ENCODE measurements around the gene CNPY4. TPM values are rescaled to one million over a fixed set of nuclear protein-coding genes. Genes with fewer than 3 reads are reported as not detected.

CNPY4 gene
- total RNA-seq, 2 experiments from 2014 or later, result 31.3 to 32.5 TPM

DNA sequence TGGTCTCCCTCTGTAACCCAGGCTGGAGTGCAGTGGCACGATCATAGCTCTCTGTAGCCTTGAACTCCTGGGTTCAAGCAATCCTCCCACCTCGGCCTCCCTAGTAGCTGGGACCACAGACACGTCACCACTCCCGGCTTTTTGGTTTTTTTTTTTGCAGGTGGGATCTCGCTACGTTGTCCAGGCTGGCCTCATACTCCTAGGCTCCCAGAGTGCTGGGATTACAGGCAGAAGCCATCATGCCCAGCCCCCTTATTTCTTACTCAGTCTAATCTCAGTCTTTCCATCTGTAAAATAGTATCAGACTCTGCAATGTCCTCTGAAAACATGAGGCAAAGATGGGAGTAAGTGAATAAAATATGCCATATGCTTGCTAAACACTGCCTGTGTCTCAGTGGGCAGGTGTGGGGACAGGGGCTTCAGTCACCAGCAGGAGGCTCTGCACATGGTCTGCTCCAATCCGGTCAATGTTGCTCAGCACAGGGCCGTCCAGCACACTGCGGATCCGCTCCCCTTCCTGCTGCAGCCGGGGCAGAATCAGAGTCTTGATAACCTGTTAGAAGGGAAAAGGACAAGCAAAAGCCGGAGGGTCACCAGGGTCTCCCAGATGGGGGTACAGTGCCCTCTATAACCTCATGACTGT, 9.8 kb upstream of the CNPY4 start:
- POLR2A ChIA-PET, result no interaction called here
- DNase-seq, result no peak
- Mint-ChIP-seq H3K27me3 (no peaks in the 10 kb centered on the region), H3K36me3 (ENCODE audit: low read depth) (peaks cover 56% of the 10 kb centered on the region), H3K9me3 (no peaks in the 10 kb centered on the region), H3K27ac (no peak overlapping the region), H3K4me3 (no peak overlapping the region), H3K4me1 (no peaks in the 10 kb centered on the region)
- CTCF ChIA-PET, result no interaction called here

DNA sequence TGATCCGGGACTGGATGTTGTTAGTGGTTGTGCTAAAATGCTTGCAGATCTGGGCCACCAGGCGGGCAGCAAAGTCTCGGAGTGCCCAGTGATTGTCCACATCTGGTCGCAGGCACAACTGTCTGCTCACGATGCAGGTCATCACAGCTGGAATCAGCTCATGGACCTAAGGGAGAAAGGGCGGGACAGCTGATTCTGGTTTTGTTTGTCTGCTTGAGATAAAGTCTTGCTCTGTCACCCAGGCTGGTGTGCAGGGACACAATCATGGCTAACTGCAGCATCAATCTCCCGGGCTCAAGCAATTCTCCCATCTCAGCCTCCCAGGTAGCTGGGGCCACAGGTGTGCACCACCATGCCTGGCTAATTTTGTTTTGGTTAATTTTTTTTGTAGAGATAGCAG, 8.3 kb upstream of the CNPY4 start:
- ChIA-PET POLR2A (interaction anchor here (1.4 to 5.3 kb wide), 2 partner anchors 9 to 10 kb away, joined by 3 to 32 read pairs; partner anchors contain the start of genes AP4M1 and MCM7), CTCF (interaction anchor here (0.5 to 2.6 kb wide), 2 partner anchors 15 to 22 kb away, joined by 3 to 7 read pairs; no protein-coding TSS in a partner anchor)
- Mint-ChIP-seq H3K4me3 (no peak overlapping the region), H3K27me3 (no peaks in the 10 kb centered on the region), H3K27ac (no peak overlapping the region), H3K36me3 (ENCODE audit: low read depth) (peaks cover 52% of the 10 kb centered on the region), H3K4me1 (no peaks in the 10 kb centered on the region), H3K9me3 (no peaks in the 10 kb centered on the region)
- DNase-seq, result no peak

DNA sequence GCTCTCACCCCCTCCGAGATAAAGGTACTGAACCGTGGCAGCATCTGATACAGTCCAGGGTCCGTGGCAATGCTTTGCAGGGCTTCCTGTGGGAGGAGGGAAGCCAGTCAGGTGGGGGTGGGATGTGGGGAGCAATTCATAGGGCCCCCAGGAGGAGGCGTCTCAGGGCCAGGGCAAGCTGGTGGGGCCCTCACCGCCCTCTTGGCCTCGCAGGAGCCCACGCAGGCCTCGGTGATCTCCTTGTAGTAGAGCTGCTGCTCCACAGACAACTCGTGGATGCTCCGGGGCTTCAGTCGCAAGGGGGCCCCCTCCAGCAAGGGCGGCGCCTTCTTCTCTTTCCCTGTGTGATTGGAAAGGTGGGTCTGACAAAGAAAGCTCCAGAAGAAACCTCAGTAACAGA, 7.5 kb upstream of the CNPY4 start:
- Mint-ChIP-seq H3K4me3 (no peak overlapping the region), H3K36me3 (ENCODE audit: low read depth) (peaks cover 52% of the 10 kb centered on the region), H3K27me3 (no peaks in the 10 kb centered on the region), H3K4me1 (peaks cover 2% of the 10 kb centered on the region), H3K27ac (no peak overlapping the region), H3K9me3 (no peaks in the 10 kb centered on the region)
- ChIA-PET CTCF (interaction anchor here (2.6 kb wide), 1 partner anchor 21 kb away, joined by 7 read pairs; no protein-coding TSS in a partner anchor), POLR2A (interaction anchor here (0.7 to 5.3 kb wide), 3 partner anchors 8 to 17 kb away, joined by 3 to 32 read pairs (median 3); partner anchors contain the start of genes AP4M1 and MCM7)
- no peak for DNase-seq

DNA sequence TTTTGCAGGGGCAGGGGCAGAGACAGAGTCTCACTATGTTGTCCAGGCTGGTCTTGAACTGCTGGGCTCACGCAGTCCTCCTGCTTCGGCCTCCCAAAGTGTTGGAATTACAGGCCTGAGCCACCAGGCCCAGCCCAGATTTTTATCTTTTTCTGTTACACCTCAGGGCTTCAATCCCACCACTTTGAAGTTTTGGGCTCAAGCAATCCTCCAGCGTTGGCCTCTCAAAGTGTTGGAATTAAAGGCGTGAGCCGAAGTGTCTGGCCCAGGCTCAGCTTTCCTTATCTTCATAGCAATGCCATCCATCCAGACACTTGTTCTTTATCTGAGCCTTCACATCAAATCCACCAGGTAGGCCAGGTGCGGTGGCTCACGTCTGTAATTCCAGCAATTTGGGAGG, 4.4 kb upstream of the CNPY4 start:
- peaks cover 13% of the 10 kb centered on the region for H3K4me1 Mint-ChIP-seq
- H3K4me3 Mint-ChIP-seq, result no peak overlapping the region
- no peaks in the 10 kb centered on the region for H3K9me3 Mint-ChIP-seq
- ChIA-PET POLR2A (interaction anchor here (1.3 to 5.3 kb wide), 2 partner anchors 11 to 14 kb away, joined by 6 to 32 read pairs; partner anchors contain the start of genes AP4M1, MBLAC1 and MCM7), CTCF (no interaction called here)
- DNase-seq, result no peak
- H3K27me3 Mint-ChIP-seq, result no peaks in the 10 kb centered on the region
- H3K27ac Mint-ChIP-seq, result no peak overlapping the region
- peaks cover 34% of the 10 kb centered on the region for H3K36me3 Mint-ChIP-seq (ENCODE audit: low read depth)

DNA sequence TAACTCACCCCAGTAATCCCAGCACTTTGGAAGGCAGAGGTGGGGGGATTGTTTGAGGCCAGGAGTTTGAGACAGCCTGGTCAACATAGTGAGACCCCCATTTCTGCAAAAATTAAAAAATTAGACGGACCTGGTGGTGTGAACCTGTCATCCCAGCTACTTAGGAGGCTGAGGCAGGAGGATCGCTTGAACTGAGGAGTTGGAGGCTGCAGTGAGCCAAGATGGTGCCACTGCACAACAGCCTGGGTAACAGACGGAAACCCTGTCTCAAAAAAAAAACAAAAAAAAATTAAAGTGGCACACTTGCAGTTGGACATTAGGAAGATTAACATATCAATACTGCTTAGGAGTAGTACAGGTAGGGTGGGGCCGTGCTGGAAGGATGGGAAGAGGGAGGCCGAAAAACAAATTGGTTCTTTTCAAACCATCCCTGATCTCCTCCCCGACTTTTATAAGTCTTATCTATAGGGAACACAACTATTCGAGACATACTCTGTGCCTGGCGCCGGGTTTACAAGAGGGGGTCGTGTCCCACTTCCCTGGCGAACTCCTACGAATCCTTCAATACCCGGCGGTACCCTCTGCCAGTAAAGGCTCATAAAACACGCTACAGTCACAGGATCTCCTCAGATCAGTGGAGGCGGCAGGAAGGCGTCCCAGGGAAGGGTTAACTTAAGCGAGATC, 904 bp upstream of the CNPY4 start:
- DNase-seq, result no peak
- ChIA-PET POLR2A (interaction anchor here (1.4 kb wide), 1 partner anchor 17 kb away, joined by 5 read pairs; the partner anchor contains the start of genes AP4M1 and MCM7), CTCF (interaction anchor here (0.7 kb wide), 1 partner anchor 69 kb away, joined by 3 read pairs; no protein-coding TSS in a partner anchor)
- peak overlapping the region; percentile 86 for H3K4me3 Mint-ChIP-seq
- peaks cover 29% of the 10 kb centered on the region for H3K4me1 Mint-ChIP-seq
- no peaks in the 10 kb centered on the region for H3K27me3 Mint-ChIP-seq
- peaks cover 24% of the 10 kb centered on the region for H3K36me3 Mint-ChIP-seq (ENCODE audit: low read depth)
- H3K27ac Mint-ChIP-seq, result peak overlapping the region; percentile 82
- H3K9me3 Mint-ChIP-seq, result no peaks in the 10 kb centered on the region

DNA sequence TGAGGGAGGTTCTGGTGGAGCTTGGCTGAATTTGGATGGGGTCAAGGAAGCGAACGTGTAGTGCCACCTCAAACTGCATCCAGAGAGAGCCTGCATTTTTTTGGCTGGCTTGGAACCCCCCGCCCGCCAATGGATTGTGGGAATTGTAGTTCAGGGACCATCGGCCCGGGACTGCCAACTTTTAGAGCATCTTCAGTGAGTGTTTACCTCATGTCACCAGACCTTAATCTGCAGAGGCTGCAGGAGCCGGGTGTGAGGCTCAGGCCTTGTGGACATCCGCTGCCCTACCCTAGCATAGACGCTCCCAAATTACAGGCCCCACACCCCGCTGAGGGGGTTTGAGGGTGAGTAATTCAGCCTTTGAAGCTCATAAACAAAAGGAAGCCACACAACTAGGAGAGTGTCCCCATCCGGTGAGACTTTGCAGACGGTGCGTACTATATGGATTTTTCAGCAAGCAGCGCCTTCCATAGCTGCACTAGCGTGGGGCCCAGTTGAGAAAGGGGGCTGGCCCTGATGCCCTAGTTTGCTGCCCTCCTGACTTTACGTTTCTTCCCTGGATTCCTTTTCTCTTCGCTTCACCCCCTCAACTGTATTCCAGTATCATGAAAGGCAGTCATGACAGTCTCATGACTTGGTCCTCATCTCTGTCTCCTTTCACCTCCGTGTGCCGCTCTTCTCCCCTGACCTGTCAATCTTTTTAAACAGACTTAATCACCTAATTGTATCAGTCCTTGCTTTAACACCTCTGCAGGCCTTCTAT, 717 bp downstream of the CNPY4 start:
- H3K27me3 Mint-ChIP-seq, result no peaks in the 10 kb centered on the region
- peaks cover 39% of the 10 kb centered on the region for H3K4me1 Mint-ChIP-seq
- H3K4me3 Mint-ChIP-seq, result peak overlapping the region; percentile 86
- CTCF ChIA-PET, result interaction anchor here (0.6 to 2.4 kb wide), 3 partner anchors 10 to 18 kb away, joined by 3 to 15 read pairs (median 11); partner anchors contain the start of genes AP4M1 and MCM7
- H3K36me3 Mint-ChIP-seq (ENCODE audit: low read depth), result peaks cover 33% of the 10 kb centered on the region
- POLR2A ChIA-PET, result interaction anchor here (0.6 to 2.2 kb wide), 12 partner anchors 9 to 754 kb away, joined by 3 to 56 read pairs (median 4); partner anchors contain the start of genes AP4M1, LAMTOR4, MCM7 and SRRT
- peak; percentile 80 for DNase-seq
- no peaks in the 10 kb centered on the region for H3K9me3 Mint-ChIP-seq
- H3K27ac Mint-ChIP-seq, result peak overlapping the region; percentile 82

DNA sequence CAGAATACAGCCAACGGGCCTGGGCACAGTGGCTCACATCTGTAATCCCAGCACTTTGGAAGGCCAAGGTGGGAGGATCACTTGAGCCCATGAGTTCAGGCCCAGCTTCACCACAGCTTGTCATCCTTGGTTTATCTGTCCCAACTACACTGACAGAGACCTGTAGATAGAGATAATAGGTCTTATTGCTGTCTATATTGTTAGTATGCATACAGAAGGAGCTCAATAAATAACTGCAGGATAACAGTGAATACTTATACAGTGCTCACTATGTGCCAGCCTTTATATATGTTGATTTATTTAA, 1.3 kb downstream of the CNPY4 start:
- H3K27me3 Mint-ChIP-seq, result no peaks in the 10 kb centered on the region
- H3K36me3 Mint-ChIP-seq (ENCODE audit: low read depth), result peaks cover 37% of the 10 kb centered on the region
- POLR2A ChIA-PET, result interaction anchor here (0.6 to 2.2 kb wide), 11 partner anchors 8 to 754 kb away, joined by 3 to 56 read pairs (median 4); partner anchors contain the start of genes AP4M1, LAMTOR4, MCM7 and SRRT

DNA sequence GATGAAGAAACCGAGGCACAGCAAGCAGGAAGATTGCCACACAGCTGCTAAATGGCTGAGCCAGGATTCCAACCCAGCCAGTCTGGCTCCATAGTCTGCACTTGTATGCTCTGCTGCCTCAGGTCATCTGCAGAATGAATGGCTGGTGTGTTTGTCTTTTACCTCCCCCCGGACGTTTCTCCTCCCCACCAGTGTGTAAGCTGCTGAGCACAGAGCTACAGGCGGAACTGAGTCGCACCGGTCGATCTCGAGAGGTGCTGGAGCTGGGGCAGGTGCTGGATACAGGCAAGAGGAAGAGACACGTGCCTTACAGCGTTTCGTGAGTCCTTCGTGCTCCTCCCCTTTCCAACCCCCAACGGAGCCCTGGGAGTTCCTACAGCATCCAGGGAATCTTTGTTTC, 2.6 kb downstream of the CNPY4 start:
- peaks cover 36% of the 10 kb centered on the region for H3K36me3 Mint-ChIP-seq (ENCODE audit: low read depth)
- no peak for DNase-seq
- ChIA-PET CTCF (no interaction called here), POLR2A (interaction anchor here (5.8 kb wide), 1 partner anchor 21 kb away, joined by 81 read pairs; the partner anchor contains the start of genes AP4M1 and MCM7)
- H3K27me3 Mint-ChIP-seq, result no peaks in the 10 kb centered on the region
- H3K27ac Mint-ChIP-seq, result no peak overlapping the region
- H3K4me1 Mint-ChIP-seq, result peaks cover 45% of the 10 kb centered on the region
- H3K4me3 Mint-ChIP-seq, result no peak overlapping the region
- no peaks in the 10 kb centered on the region for H3K9me3 Mint-ChIP-seq

More for the DNA sequence above, 1.3 kb downstream of the CNPY4 start:
- H3K9me3 Mint-ChIP-seq, result no peaks in the 10 kb centered on the region
- CTCF ChIA-PET, result interaction anchor here (0.6 to 2.4 kb wide), 3 partner anchors 9 to 19 kb away, joined by 3 to 15 read pairs (median 11); partner anchors contain the start of genes AP4M1 and MCM7
- H3K27ac Mint-ChIP-seq, result peak overlapping the region; percentile 82
- peak overlapping the region; percentile 86 for H3K4me3 Mint-ChIP-seq
- peaks cover 44% of the 10 kb centered on the region for H3K4me1 Mint-ChIP-seq
- no peak for DNase-seq

DNA sequence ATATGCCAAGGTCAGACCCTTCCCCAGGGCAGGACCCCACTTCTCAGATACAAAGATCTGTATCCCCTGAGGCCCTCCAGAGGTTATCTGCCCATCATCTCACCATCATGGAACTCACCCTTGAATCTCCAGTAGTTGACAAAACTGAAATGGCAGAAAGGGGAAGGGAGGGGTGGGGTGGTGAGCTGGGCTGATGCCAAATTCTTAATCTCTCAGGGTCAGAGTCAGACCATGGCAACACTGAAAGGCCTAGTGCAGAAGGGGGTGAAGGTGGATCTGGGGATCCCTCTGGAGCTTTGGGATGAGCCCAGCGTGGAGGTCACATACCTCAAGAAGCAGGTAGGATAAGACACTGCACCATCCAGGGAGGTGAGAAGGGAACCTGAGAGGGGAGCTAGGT, 3.1 kb downstream of the CNPY4 start:
- H3K4me1 Mint-ChIP-seq, result peaks cover 45% of the 10 kb centered on the region
- CTCF ChIA-PET, result no interaction called here

DNA sequence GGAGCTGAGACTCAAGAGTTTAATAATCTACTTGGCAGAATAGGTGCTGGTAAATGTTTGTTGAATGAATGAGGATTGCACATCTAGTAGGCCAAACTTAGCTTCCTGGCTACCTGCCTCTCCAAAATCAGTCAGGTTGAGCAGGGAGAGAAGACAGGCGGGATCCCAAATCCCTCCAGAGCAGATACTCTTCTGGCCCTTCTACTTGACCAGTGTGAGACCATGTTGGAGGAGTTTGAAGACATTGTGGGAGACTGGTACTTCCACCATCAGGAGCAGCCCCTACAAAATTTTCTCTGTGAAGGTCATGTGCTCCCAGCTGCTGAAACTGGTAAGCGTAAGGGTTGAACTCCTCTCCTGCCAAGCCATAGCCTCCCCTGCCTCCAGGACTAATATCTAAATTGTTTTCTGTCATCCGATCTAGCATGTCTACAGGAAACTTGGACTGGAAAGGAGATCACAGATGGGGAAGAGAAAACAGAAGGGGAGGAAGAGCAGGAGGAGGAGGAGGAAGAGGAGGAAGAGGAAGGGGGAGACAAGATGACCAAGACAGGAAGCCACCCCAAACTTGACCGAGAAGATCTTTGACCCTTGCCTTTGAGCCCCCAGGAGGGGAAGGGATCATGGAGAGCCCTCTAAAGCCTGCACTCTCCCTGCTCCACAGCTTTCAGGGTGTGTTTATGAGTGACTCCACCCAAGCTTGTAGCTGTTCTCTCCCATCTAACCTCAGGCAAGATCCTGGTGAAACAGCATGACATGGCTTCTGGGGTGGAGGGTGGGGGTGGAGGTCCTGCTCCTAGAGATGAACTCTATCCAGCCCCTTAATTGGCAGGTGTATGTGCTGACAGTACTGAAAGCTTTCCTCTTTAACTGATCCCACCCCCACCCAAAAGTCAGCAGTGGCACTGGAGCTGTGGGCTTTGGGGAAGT, 5.1 kb downstream of the CNPY4 start:
- Mint-ChIP-seq H3K4me1 (peaks cover 42% of the 10 kb centered on the region), H3K27ac (peak overlapping the region; percentile 31), H3K9me3 (no peaks in the 10 kb centered on the region), H3K27me3 (no peaks in the 10 kb centered on the region), H3K36me3 (ENCODE audit: low read depth) (peaks cover 32% of the 10 kb centered on the region), H3K4me3 (peak overlapping the region; percentile 17)
- ChIA-PET CTCF (interaction anchor here (0.7 to 2.1 kb wide), 2 partner anchors 24 to 127 kb away, joined by 5 read pairs; partner anchors contain the start of gene LAMTOR4), POLR2A (interaction anchor here (0.9 to 5.8 kb wide), 6 partner anchors 19 to 220 kb away, joined by 3 to 81 read pairs (median 5); partner anchors contain the start of genes AP4M1, MCM7, PVRIG and ZKSCAN1)
- DNase-seq, result no peak

More for the DNA sequence above, 3.1 kb downstream of the CNPY4 start:
- Mint-ChIP-seq H3K4me3 (no peak overlapping the region), H3K9me3 (no peaks in the 10 kb centered on the region), H3K27ac (no peak overlapping the region), H3K27me3 (no peaks in the 10 kb centered on the region), H3K36me3 (ENCODE audit: low read depth) (peaks cover 36% of the 10 kb centered on the region)
- no peak for DNase-seq
- POLR2A ChIA-PET, result interaction anchor here (5.8 kb wide), 1 partner anchor 21 kb away, joined by 81 read pairs; the partner anchor contains the start of genes AP4M1 and MCM7

DNA sequence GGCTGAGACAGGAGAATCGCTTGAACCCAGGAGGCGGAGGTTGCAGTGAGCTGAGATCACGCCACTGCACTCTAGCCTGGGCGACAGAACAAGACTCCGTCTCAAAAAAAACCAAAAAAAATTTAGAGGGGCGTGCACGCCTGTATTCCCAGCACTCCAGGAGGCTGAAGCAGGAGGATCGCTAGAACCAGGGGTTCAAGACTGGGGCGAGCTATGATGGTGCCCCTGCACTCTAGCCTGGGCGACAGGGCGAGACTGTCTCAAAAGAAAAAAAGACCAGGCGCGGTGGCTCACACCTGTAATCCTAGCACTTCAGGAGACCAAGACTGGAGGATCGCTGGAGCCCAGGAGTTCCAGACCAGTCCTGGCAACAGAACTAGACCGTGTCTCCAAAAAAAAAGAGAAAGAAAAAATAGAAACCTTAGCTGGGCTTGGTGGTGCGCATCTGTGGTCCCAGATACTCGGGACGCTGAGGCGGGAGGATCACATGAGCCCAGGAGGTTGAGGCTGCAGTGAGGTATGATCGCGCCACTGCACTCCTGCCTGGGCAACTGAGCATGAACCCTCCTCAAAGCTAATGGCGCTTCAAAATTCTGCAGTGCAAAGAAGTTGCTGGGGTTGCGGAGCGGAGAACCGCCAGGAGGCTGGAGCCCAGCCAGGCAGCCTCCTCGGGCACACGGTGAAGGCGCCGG, 7.0 kb downstream of the CNPY4 start:
- ChIA-PET POLR2A (interaction anchor here (0.5 to 5.8 kb wide), 20 partner anchors 11 to 580 kb away, joined by 3 to 81 read pairs (median 5); partner anchors contain the start of genes AP4M1, COPS6, MCM7 and MEPCE), CTCF (interaction anchor here (0.6 to 2.1 kb wide), 6 partner anchors 15 to 319 kb away, joined by 3 to 5 read pairs (median 4); partner anchors contain the start of gene LAMTOR4)
- Mint-ChIP-seq H3K27me3 (no peaks in the 10 kb centered on the region), H3K36me3 (ENCODE audit: low read depth) (peaks cover 32% of the 10 kb centered on the region), H3K4me1 (peaks cover 36% of the 10 kb centered on the region), H3K4me3 (peak overlapping the region; percentile 100), H3K9me3 (no peaks in the 10 kb centered on the region), H3K27ac (peak overlapping the region; percentile 100)
- no peak for DNase-seq

Data from activated CD4-positive, alpha-beta memory T cell treated with anti-CD3 and anti-CD28 coated beads, Interleukin-2, amount 10 ng/mL, durations not matched to agents 7 days and 5 days (primary cell).